Measurements from ENCODE around the gene ANKS1B.
"Not testable (repeated sequence)": the region's sequence is repeated elsewhere in the genome, so short reads cannot be mapped to it uniquely, and the experiment has no call there.

Gene ANKS1B

GRCh38 chr12:98786653-98787052 lies 1198.1 kb downstream of the ANKS1B start:
- no peak for DNase-seq

- no peak for DNase-seq
These were observed 1201.3 kb downstream of the ANKS1B start for GRCh38 chr12:98783420-98783819.

GRCh38 chr12:98780261-98780660 lies 1204.5 kb downstream of the ANKS1B start:
- DNase-seq = no peak

- no peak for DNase-seq
These were observed 1211.9 kb downstream of the ANKS1B start for GRCh38 chr12:98772818-98773217.

GRCh38 chr12:98771811-98772752 lies 1212.7 kb downstream of the ANKS1B start:
- DNase-seq = no peak

GRCh38 chr12:98770230-98770629 lies 1214.5 kb downstream of the ANKS1B start:
- DNase-seq = no peak

- DNase-seq = no peak
These were observed 1215.7 kb downstream of the ANKS1B start for GRCh38 chr12:98769068-98769467.

GRCh38 chr12:98767248-98767647 lies 1217.5 kb downstream of the ANKS1B start:
- no peak for DNase-seq

GRCh38 chr12:98763656-98764055 lies 1221.1 kb downstream of the ANKS1B start:
- DNase-seq = no peak

GRCh38 chr12:98758331-98758730 lies 1226.4 kb downstream of the ANKS1B start:
- DNase-seq = no peak

- DNase-seq = no peak
These were observed 1227.3 kb downstream of the ANKS1B start for GRCh38 chr12:98757455-98757854.

GRCh38 chr12:98755855-98756254 lies 1228.9 kb downstream of the ANKS1B start:
- not testable (repeated sequence) for DNase-seq

GRCh38 chr12:98754095-98754494 lies 1230.6 kb downstream of the ANKS1B start:
- no peak for DNase-seq

- DNase-seq = no peak
These were observed 1232.0 kb downstream of the ANKS1B start for GRCh38 chr12:98752726-98753125.

- DNase-seq = no peak
These were observed 1233.1 kb downstream of the ANKS1B start for GRCh38 chr12:98751580-98752115.

GRCh38 chr12:98750511-98750910 lies 1234.2 kb downstream of the ANKS1B start:
- no peak for DNase-seq

- no peak for DNase-seq
These were observed 1236.3 kb downstream of the ANKS1B start for GRCh38 chr12:98748463-98748862.

GRCh38 chr12:98745578-98746391 lies 1239.0 kb downstream of the ANKS1B start:
- DNase-seq = no peak

- no peak for DNase-seq
These were observed 1240.1 kb downstream of the ANKS1B start for GRCh38 chr12:98744680-98745079.

- DNase-seq = peak; percentile 2 to 6
These were observed 1241.3 kb downstream of the ANKS1B start for GRCh38 chr12:98743362-98743953.

GRCh38 chr12:98741556-98742265 lies 1243.0 kb downstream of the ANKS1B start:
- no peak for DNase-seq

GRCh38 chr12:98741196-98741555 lies 1243.6 kb downstream of the ANKS1B start:
- DNase-seq = no peak

GRCh38 chr12:98740751-98741150 lies 1244.0 kb downstream of the ANKS1B start:
- no peak for DNase-seq

All from SHP77 (cell line).